A549 (cell line): ENCODE data around the gene ZNF521. TPM values are rescaled to one million over a fixed set of nuclear protein-coding genes. Genes with fewer than 3 reads are reported as not detected.

Source experiments
- ATAC-seq, 2 experiments: fragments of 200-7000 bp in 1 of 2; fragments of >200 bp in 1 of 2; cut with Nextera tagmentation in 1 of 2; cut with Tn5 transposase in 1 of 2; 3 replicates each; pipeline versions ENCODE4 v1.8.0 to v1.9.1; 2018 to 2020; ENCODE audit warnings: mild to moderate bottlenecking in 1 of 2, moderate library complexity in 1 of 2
- CTCF ChIA-PET: fragments of 300-600 bp; sonication (Branson Sonifier 250); formaldehyde crosslinking; extraction: SDS; loops from one replicate; lab custom pipeline; 2021; ENCODE audit warnings: antibody characterized with exemption, inconsistent platforms; lab: Yijun Ruan, JAX
- POLR2A ChIA-PET: fragments of 350-600 bp; formaldehyde crosslinking; extraction: SDS; loops from one replicate; lab custom pipeline; 2021; ENCODE audit warnings: antibody characterized with exemption, inconsistent platforms; lab: Yijun Ruan, JAX
- DNase-seq, 2 experiments: peaks; one replicate each; pipeline versions ENCODE4 v3.0.0 to v3.0.0-alpha.2; 2011 to 2016; ENCODE audit warnings: low read depth in 1 of 2, low spot score in 1 of 2
- FAIRE-seq: peaks from 2 replicates; lab custom pipeline; 2011; peaks lifted over from hg19 to GRCh38; lab: Jason Lieb, UNC
- H3K27ac ChIP-seq, 2 experiments: fragments of >200 bp; sonication (Bioruptor Twin); formaldehyde crosslinking; 3 replicates each; pipeline ENCODE4 v1.5.1; 2016 to 2017
- H3K4me1 ChIP-seq: fragments of >200 bp; sonication (Bioruptor Twin); formaldehyde crosslinking; 3 replicates; pipeline ENCODE4 v1.6.1; 2016
- H3K4me2 ChIP-seq: fragments of >200 bp; sonication (Bioruptor Twin); formaldehyde crosslinking; 3 replicates; pipeline ENCODE4 v1.6.1; 2016
- H3K4me3 ChIP-seq: fragments of >200 bp; sonication (Bioruptor Twin); formaldehyde crosslinking; 3 replicates; pipeline ENCODE4 v1.5.1; 2016
- H3K9me3 ChIP-seq: fragments of >200 bp; sonication (Bioruptor Twin); formaldehyde crosslinking; 3 replicates; pipeline ENCODE4 v1.6.1; 2016
- BHLHE40 ChIP-seq: IDR thresholded peaks from 2 replicates; pipeline ENCODE4 v1.6.1; 2012; ENCODE audit warnings: low read depth, low read length, inconsistent platforms
- CBX2 ChIP-seq: fragments of 200-600 bp; sonication (generic); IDR thresholded peaks from 2 replicates; pipeline ENCODE4 v1.6.1; 2016; ENCODE audit warnings: low read depth, mild to moderate bottlenecking, borderline replicate concordance
- CBX8 ChIP-seq: fragments of 200-600 bp; sonication (generic); IDR thresholded peaks from 2 replicates; pipeline ENCODE4 v1.6.1; 2016
- EHF ChIP-seq: fragments of 250-450 bp; sonication (Bioruptor Pico); IDR thresholded peaks from 2 replicates; pipeline ENCODE4 v1.5.0; 2020; ENCODE audit warnings: mild to moderate bottlenecking
- EHMT2 ChIP-seq: fragments of 200-600 bp; sonication (generic); IDR thresholded peaks from 2 replicates; pipeline ENCODE4 v1.6.1; 2016; ENCODE audit warnings: antibody characterized with exemption, low read depth, mild to moderate bottlenecking, moderate library complexity
- ELK1 ChIP-seq: fragments of 150-350 bp; IDR thresholded peaks from 2 replicates; pipeline ENCODE4 v1.6.1; 2014; ENCODE audit warnings: low read depth, mild to moderate bottlenecking, low read length
- FOSB ChIP-seq: fragments of 250-450 bp; sonication (Bioruptor Pico); IDR thresholded peaks from 2 replicates; pipeline ENCODE4 v1.5.0; 2020; ENCODE audit warnings: mild to moderate bottlenecking, moderate library complexity
- HDAC2 ChIP-seq: fragments of 200-600 bp; sonication (generic); IDR thresholded peaks from 2 replicates; pipeline ENCODE4 v1.6.1; 2016
- HES2 ChIP-seq: fragments of >200 bp; sonication (Bioruptor Twin); formaldehyde crosslinking; IDR thresholded peaks from 2 replicates; pipeline ENCODE4 v1.6.1; 2016
- HOXA7 ChIP-seq: fragments of 250-450 bp; sonication (Bioruptor Pico); IDR thresholded peaks from 2 replicates; pipeline ENCODE4 v1.5.0; 2020; ENCODE audit warnings: mild to moderate bottlenecking, moderate library complexity
- JUN ChIP-seq, 2 experiments: fragments of >200 bp; sonication (Bioruptor Twin); formaldehyde crosslinking; IDR thresholded peaks; 2 replicates in 1 of 2; 3 replicates in 1 of 2; pipeline ENCODE4 v1.6.1; 2016 to 2017
- JUNB ChIP-seq: fragments of >200 bp; sonication (Bioruptor Twin); formaldehyde crosslinking; IDR thresholded peaks from 2 replicates; pipeline ENCODE4 v1.6.1; 2016
- POLR2A ChIP-seq: IDR thresholded peaks from 2 replicates; pipeline ENCODE4 v1.6.1; 2012; ENCODE audit warnings: mild to moderate bottlenecking, low read length
- POLR2AphosphoS2 ChIP-seq: conservative IDR thresholded peaks from 2 replicates; pipeline ENCODE4 v1.6.1; 2012; ENCODE audit warnings: low read length, improper control_type of control experiment, inconsistent platforms
- RFX5 ChIP-seq: fragments of 450-650 bp; IDR thresholded peaks from 2 replicates; pipeline ENCODE4 v1.7.1; 2014; ENCODE audit warnings: antibody characterized with exemption, mild to moderate bottlenecking, moderate library complexity
- RNF2 ChIP-seq: fragments of 200-600 bp; sonication (generic); IDR thresholded peaks from 2 replicates; pipeline ENCODE4 v1.6.1; 2016; ENCODE audit warnings: low read depth, mild to moderate bottlenecking, antibody characterized with exemption, moderate library complexity, borderline replicate concordance
- SREBF2 ChIP-seq: fragments of 450-650 bp; IDR thresholded peaks from 2 replicates; pipeline ENCODE4 v1.6.1; 2014; ENCODE audit warnings: mild to moderate bottlenecking, moderate library complexity
- TP53 ChIP-seq: fragments of 250-450 bp; sonication (Bioruptor Pico); IDR thresholded peaks from 2 replicates; pipeline ENCODE4 v1.5.0; 2021; ENCODE audit warnings: mild to moderate bottlenecking, moderate library complexity
- ZFP36 ChIP-seq: fragments of 450-650 bp; IDR thresholded peaks from 2 replicates; pipeline ENCODE4 v1.6.1; 2014; ENCODE audit warnings: borderline replicate concordance; ENCODE audit not compliant: partially characterized antibody
- ZSCAN20 ChIP-seq: fragments of 250-450 bp; sonication (Bioruptor Pico); IDR thresholded peaks from 2 replicates; pipeline ENCODE4 v1.8.0; 2022; ENCODE audit warnings: mild to moderate bottlenecking, moderate library complexity
- WGBS: methylation state at CpG from one replicate; pipeline ENCODE4 v1.1.6; 2017; ENCODE audit errors: missing lambda C conversion rate; 5-methylcytosine and 5-hydroxymethylcytosine counted together
- polyA plus RNA-seq, 4 experiments: library from polyadenylated mRNA; depleted of rRNA in 3 of 4; stranded (reverse); fragments of >200 nt; fragmentation: RNase III in 1 of 4; extraction: RNeasy Plus Mini Kit Qiagen cat#74134 plus additional on column Dnase treatment in 1 of 4; gene quantifications; 2 replicates in 3 of 4; 3 replicates in 1 of 4; pipeline ENCODE4 v1.2.3, GENCODE V29; 2011 to 2017

ZNF521 gene
- polyA plus RNA-seq, 2 of the 4 experiments (the other 2 are of a cell fraction): not detected

GRCh38 chr18:25222648-25223047, 129.3 kb downstream of the ZNF521 start:
- ChIA-PET POLR2A (no interaction called here), CTCF (no interaction called here)
- no peak overlapping the region for H3K27ac ChIP-seq
- DNase-seq (no peak), ATAC-seq (no peak), FAIRE-seq (no peak)
- H3K4me2 ChIP-seq: no peak overlapping the region
- no peaks in the 10 kb centered on the region for H3K4me1 ChIP-seq
- H3K9me3 ChIP-seq: no peaks in the 10 kb centered on the region
- 28% methylated on average over 4 of the region's 4 CpGs for WGBS
- no peak overlapping the region for H3K4me3 ChIP-seq
- TF ChIP-seq ZSCAN20 (CRISPR knock-in tag) (no peak), POLR2A (no peak), CBX8 (no peak), JUN (IDR thresholded peaks at IDR 0.05) (no peak)
- TF ChIP-seq, all 56 proteins: peak for 0

- DNase-seq: no peak
- no peak overlapping the region for H3K4me2 ChIP-seq
- 3% methylated on average over 3 of the region's 3 CpGs for WGBS
- FAIRE-seq: no peak
- H3K9me3 ChIP-seq: no peaks in the 10 kb centered on the region
- no peak for ATAC-seq
- ChIA-PET POLR2A (no interaction called here), CTCF (no interaction called here)
- no peak overlapping the region for H3K4me3 ChIP-seq
- no peak for TF ChIP-seq POLR2AphosphoS2
- no peak for TF ChIP-seq FOSB (CRISPR knock-in tag)
- no peak for TF ChIP-seq EHMT2
- no peak for TF ChIP-seq CBX2
- no peak for TF ChIP-seq ELK1
- no peak for TF ChIP-seq RFX5
- H3K27ac ChIP-seq: no peak overlapping the region
- no peaks in the 10 kb centered on the region for H3K4me1 ChIP-seq
Measured at GRCh38 chr18:25210622-25211021, 141.3 kb downstream of the ZNF521 start.

GRCh38 chr18:25192065-25192464, 159.9 kb downstream of the ZNF521 start:
- no peak overlapping the region for H3K27ac ChIP-seq
- H3K4me2 ChIP-seq: no peak overlapping the region
- no peak for ATAC-seq
- no peaks in the 10 kb centered on the region for H3K9me3 ChIP-seq
- H3K4me1 ChIP-seq: no peaks in the 10 kb centered on the region
- ChIA-PET POLR2A (no interaction called here), CTCF (no interaction called here)
- WGBS: 27% methylated on average over 4 of the region's 4 CpGs
- H3K4me3 ChIP-seq: no peak overlapping the region
- TF ChIP-seq RNF2: no peak
- TF ChIP-seq HES2: no peak
- TF ChIP-seq ZFP36: no peak
- no peak for TF ChIP-seq EHF (CRISPR knock-in tag)
- no peak for TF ChIP-seq BHLHE40
- TF ChIP-seq JUNB: no peak
- TF ChIP-seq TP53 (CRISPR knock-in tag): no peak
- TF ChIP-seq SREBF2: no peak
- TF ChIP-seq HOXA7 (CRISPR knock-in tag): no peak
- TF ChIP-seq FOSB (CRISPR knock-in tag): no peak
- FAIRE-seq: no peak
- DNase-seq: no peak

GRCh38 chr18:25190472-25190871, 161.5 kb downstream of the ZNF521 start:
- no peak overlapping the region for H3K27ac ChIP-seq
- FAIRE-seq: no peak
- H3K4me3 ChIP-seq: no peak overlapping the region
- H3K4me1 ChIP-seq: no peaks in the 10 kb centered on the region
- ChIA-PET CTCF (no interaction called here), POLR2A (no interaction called here)
- TF ChIP-seq SREBF2 (no peak), HDAC2 (no peak), POLR2AphosphoS2 (no peak)
- no peaks in the 10 kb centered on the region for H3K9me3 ChIP-seq
- no peak overlapping the region for H3K4me2 ChIP-seq
- no peak for ATAC-seq
- no peak for DNase-seq
- 35% methylated on average over 3 of the region's 3 CpGs for WGBS
